Suprapubic skin (tissue), 4 donors: Measurements from ENCODE around the gene ABCC2. TPM values are rescaled to one million over a fixed set of nuclear protein-coding genes. Genes with fewer than 3 reads are reported as not detected.
"Not testable (repeated sequence)": the region's sequence is repeated elsewhere in the genome, so short reads cannot be mapped to it uniquely, and the experiment has no call there.

ENCODE experiments used
- DNase-seq, 2 donors: peaks; one replicate each; pipeline ENCODE4 v3.0.0-alpha.2; 2019; ENCODE audit warnings: low spot score in 2 of 2
- H3K27ac ChIP-seq: fragments of 200-600 bp; sonication (generic); one replicate; pipeline ENCODE4 v1.5.1; 2019
- H3K27me3 ChIP-seq: fragments of 200-600 bp; sonication (generic); one replicate; pipeline ENCODE4 v1.5.1; 2019
- H3K36me3 ChIP-seq: fragments of 200-600 bp; sonication (generic); one replicate; pipeline ENCODE4 v1.5.1; 2019
- H3K4me1 ChIP-seq: fragments of 200-600 bp; sonication (generic); one replicate; pipeline ENCODE4 v1.5.1; 2019
- H3K4me3 ChIP-seq: fragments of 200-600 bp; sonication (generic); one replicate; pipeline ENCODE4 v1.5.1; 2019; ENCODE audit warnings: mild to moderate bottlenecking
- H3K9me3 ChIP-seq: fragments of 200-600 bp; sonication (generic); one replicate; pipeline ENCODE4 v1.5.1; 2019
- EP300 ChIP-seq: sonication (generic); formaldehyde crosslinking; IDR thresholded peaks from one replicate; pipeline ENCODE4 v1.6.1; 2017; ENCODE audit warnings: antibody characterized with exemption
- POLR2A ChIP-seq, 2 donors: fragments of 450-650 bp; IDR thresholded peaks; one replicate each; pipeline ENCODE4 v1.6.1; 2017; ENCODE audit warnings: antibody characterized with exemption in 2 of 2, mild to moderate bottlenecking in 2 of 2, moderate library complexity in 2 of 2
- POLR2AphosphoS5 ChIP-seq, 3 donors: sonication (generic); formaldehyde crosslinking; IDR thresholded peaks; one replicate each; pipeline ENCODE4 v1.6.1; 2017; ENCODE audit warnings: antibody characterized with exemption in 3 of 3
- WGBS: methylation state at CpG from one replicate; pipeline ENCODE4 v1.1.5; 2018; 5-methylcytosine and 5-hydroxymethylcytosine counted together
- total RNA-seq, 4 donors: library from RNA; depleted of rRNA; stranded (reverse); fragments of >200 nt; gene quantifications; one replicate each; pipeline ENCODE4 v1.1.0, GENCODE V29; 2016
- TF ChIP-seq, protein P1 (sequence below), 2 donors: fragments of 200-600 bp in 1 of 2; fragments of 450-650 bp in 1 of 2; sonication (generic) in 1 of 2; IDR thresholded peaks; one replicate each; pipeline ENCODE4 v1.5.1; 2016 to 2019; ENCODE audit warnings: antibody characterized with exemption in 2 of 2, mild to moderate bottlenecking in 1 of 2, moderate library complexity in 1 of 2

Gene ABCC2
- total RNA-seq, 4 donors from 2014 or later = 1.4 to 4.4 (median 2.7) TPM

DNA sequence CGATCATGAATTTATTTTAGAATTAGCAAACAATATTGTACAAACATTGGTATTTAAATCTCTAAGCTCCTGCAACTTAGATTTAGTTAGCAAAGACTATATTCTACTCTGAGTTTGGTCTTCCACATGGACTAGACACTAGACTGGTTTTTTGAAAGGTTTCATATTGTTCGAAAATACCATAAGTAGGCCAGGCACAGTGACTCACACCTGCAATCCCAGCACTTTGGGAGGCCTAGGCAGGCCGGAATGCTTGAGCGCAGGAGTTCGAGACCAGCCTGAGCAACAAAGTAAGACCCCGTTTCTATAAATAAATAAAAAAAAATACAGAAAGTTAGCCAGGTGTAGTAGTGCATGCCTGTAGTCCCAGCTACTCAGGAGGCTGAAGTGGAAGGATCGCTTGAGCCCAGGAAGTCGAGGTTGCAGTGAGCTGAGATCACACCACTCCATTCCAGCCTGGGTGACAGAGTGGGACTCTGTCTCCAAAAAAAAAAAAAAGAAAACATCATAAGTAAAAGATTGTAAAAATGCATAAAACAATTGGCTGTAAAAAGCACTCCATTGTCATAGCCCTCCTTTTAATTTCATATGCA lies 73.1 kb downstream of the ABCC2 start:
- Histone ChIP-seq H3K27me3 (no peaks in the 10 kb centered on the region), H3K4me3 (no peak overlapping the region), H3K9me3 (no peaks in the 10 kb centered on the region), H3K36me3 (no peaks in the 10 kb centered on the region), H3K4me1 (no peaks in the 10 kb centered on the region), H3K27ac (no peak overlapping the region)
- 92% methylated on average over 8 of the region's 8 CpGs for WGBS
- TF ChIP-seq POLR2A (IDR thresholded peaks at IDR 0.05) (no peak), POLR2AphosphoS5 (IDR thresholded peaks at IDR 0.05) (no peak), EP300 (no peak)
- TF ChIP-seq, protein P1, sequence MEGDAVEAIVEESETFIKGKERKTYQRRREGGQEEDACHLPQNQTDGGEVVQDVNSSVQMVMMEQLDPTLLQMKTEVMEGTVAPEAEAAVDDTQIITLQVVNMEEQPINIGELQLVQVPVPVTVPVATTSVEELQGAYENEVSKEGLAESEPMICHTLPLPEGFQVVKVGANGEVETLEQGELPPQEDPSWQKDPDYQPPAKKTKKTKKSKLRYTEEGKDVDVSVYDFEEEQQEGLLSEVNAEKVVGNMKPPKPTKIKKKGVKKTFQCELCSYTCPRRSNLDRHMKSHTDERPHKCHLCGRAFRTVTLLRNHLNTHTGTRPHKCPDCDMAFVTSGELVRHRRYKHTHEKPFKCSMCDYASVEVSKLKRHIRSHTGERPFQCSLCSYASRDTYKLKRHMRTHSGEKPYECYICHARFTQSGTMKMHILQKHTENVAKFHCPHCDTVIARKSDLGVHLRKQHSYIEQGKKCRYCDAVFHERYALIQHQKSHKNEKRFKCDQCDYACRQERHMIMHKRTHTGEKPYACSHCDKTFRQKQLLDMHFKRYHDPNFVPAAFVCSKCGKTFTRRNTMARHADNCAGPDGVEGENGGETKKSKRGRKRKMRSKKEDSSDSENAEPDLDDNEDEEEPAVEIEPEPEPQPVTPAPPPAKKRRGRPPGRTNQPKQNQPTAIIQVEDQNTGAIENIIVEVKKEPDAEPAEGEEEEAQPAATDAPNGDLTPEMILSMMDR (IDR thresholded peaks at IDR 0.05) = no peak
- no peak for DNase-seq

DNA sequence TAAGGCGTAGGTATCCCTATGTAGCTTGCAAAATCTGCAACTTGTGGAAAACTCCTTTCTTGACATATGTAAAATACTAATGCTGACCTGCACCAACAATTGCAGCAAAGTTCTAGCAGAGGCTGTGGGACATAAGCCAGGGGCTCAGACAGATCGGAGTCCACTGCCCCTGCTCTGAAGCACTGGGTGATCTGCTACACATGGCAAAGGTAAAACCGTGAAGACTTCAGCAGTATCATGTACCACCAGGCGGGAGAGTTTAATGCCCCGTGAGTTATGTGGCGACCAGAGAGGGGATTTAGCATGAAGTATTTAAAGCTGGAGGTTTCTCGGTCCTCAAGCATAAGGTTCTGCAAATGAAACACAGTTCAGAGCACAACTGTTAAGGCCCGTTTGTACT lies 76.4 kb downstream of the ABCC2 start:
- H3K27ac ChIP-seq = no peak overlapping the region
- H3K27me3 ChIP-seq = no peaks in the 10 kb centered on the region
- H3K9me3 ChIP-seq = no peaks in the 10 kb centered on the region
- no peaks in the 10 kb centered on the region for H3K36me3 ChIP-seq
- no peak overlapping the region for H3K4me3 ChIP-seq
- no peak for DNase-seq
- WGBS = 86% methylated on average over 8 of the region's 8 CpGs
- no peak for TF ChIP-seq POLR2A (IDR thresholded peaks at IDR 0.05)
- no peak for TF ChIP-seq EP300
- TF ChIP-seq, protein P1 (IDR thresholded peaks at IDR 0.05) = no peak
- H3K4me1 ChIP-seq = no peaks in the 10 kb centered on the region

GRCh38 chr10:99859585-99859984 lies 77.1 kb downstream of the ABCC2 start:
- Histone ChIP-seq H3K36me3 (no peaks in the 10 kb centered on the region), H3K4me3 (no peak overlapping the region), H3K27ac (no peak overlapping the region), H3K9me3 (no peaks in the 10 kb centered on the region), H3K4me1 (no peaks in the 10 kb centered on the region), H3K27me3 (no peaks in the 10 kb centered on the region)
- TF ChIP-seq POLR2A (IDR thresholded peaks at IDR 0.05) = no peak
- TF ChIP-seq, protein P1 (IDR thresholded peaks at IDR 0.05) = no peak
- TF ChIP-seq POLR2AphosphoS5 (IDR thresholded peaks at IDR 0.05) = no peak
- TF ChIP-seq EP300 = no peak
- no peak for DNase-seq
- 61% methylated on average over 5 of the region's 5 CpGs for WGBS

GRCh38 chr10:99860466-99860865 lies 78.0 kb downstream of the ABCC2 start:
- Histone ChIP-seq H3K9me3 (no peaks in the 10 kb centered on the region), H3K27me3 (no peaks in the 10 kb centered on the region), H3K27ac (no peak overlapping the region), H3K4me3 (no peak overlapping the region), H3K36me3 (no peaks in the 10 kb centered on the region), H3K4me1 (no peaks in the 10 kb centered on the region)
- DNase-seq = no peak
- WGBS = 95% methylated on average over 8 of the region's 8 CpGs
- TF ChIP-seq POLR2AphosphoS5 (IDR thresholded peaks at IDR 0.05) = no peak
- TF ChIP-seq, protein P1 (IDR thresholded peaks at IDR 0.05) = no peak
- TF ChIP-seq EP300 = no peak
- no peak for TF ChIP-seq POLR2A (IDR thresholded peaks at IDR 0.05)

DNA sequence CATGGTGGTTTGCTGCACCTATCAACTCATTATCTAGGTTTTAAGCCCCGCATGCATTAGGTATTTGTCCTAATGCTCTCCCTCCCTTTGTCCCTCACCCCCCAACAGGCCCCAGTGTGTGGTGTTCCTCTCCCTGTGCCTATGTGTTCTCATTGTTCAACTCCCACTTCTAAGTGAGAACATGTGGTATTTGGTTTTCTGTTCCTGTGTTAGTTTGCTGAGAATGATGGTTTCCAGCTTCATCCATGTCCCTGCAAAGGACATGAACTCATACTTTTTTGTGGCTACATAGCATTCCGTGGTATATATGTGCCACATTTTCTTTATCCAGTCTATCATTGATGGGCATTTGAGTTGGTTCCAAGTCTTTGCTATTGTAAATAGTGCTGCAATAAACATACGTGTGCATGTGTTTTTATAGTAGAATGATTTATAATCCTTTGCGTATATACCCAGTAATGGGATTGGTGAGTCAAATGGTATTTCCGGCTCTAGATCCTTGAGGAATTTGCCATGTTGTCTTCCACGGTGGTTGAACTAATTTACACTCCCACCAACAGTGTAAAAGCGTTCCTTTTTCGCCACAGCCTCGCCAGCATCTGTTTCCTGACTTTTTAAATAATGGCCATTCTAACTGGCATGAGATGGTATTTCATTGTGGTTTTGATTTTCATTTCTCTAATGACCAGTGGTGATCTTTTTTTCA lies 81.2 kb downstream of the ABCC2 start:
- H3K9me3 ChIP-seq, H3K4me3 ChIP-seq, H3K36me3 ChIP-seq, H3K4me1 ChIP-seq, DNase-seq, H3K27me3 ChIP-seq, H3K27ac ChIP-seq: not testable (repeated sequence)
- WGBS = 63% methylated on average over 9 of the region's 9 CpGs

GRCh38 chr10:99867250-99867649 lies 84.8 kb downstream of the ABCC2 start:
- 96% methylated on average over 3 of the region's 3 CpGs for WGBS
- H3K4me3 ChIP-seq, DNase-seq, H3K4me1 ChIP-seq, H3K27ac ChIP-seq, H3K27me3 ChIP-seq, H3K9me3 ChIP-seq, H3K36me3 ChIP-seq: not testable (repeated sequence)
